Skeletal muscle satellite cell (primary cell): ENCODE data around the gene MAGI1.
A peak's percentile ranks its signal among the peaks of the same experiment; 100 is the strongest.
"Not testable (repeated sequence)": the region's sequence is repeated elsewhere in the genome, so short reads cannot be mapped to it uniquely, and the experiment has no call there.

Source experiments
- H3K27me3 ChIP-seq: 2 replicates; pipeline ENCODE4 v1.7.0; 2013; ENCODE audit warnings: low read length; ENCODE audit not compliant: control insufficient read depth, insufficient read depth
- H3K36me3 ChIP-seq: 2 replicates; pipeline ENCODE4 v1.7.0; 2013; ENCODE audit warnings: mild to moderate bottlenecking, control low read depth, low read length; ENCODE audit not compliant: insufficient read depth
- H3K4me1 ChIP-seq: 2 replicates; pipeline ENCODE4 v1.7.0; 2013; ENCODE audit warnings: low read length; ENCODE audit not compliant: control insufficient read depth, insufficient read depth
- H3K4me2 ChIP-seq: 2 replicates; pipeline ENCODE4 v1.7.0; 2013; ENCODE audit warnings: mild to moderate bottlenecking, low read length
- H3K4me3 ChIP-seq: 2 replicates; pipeline ENCODE4 v1.7.0; 2013; ENCODE audit warnings: low read length
- H3K9ac ChIP-seq: 2 replicates; pipeline ENCODE4 v1.7.0; 2013; ENCODE audit warnings: mild to moderate bottlenecking, low read depth, low read length, moderate library complexity
- H3K9me3 ChIP-seq: replicated peaks from 2 replicates; pipeline ENCODE4 v1.7.0; 2013; ENCODE audit warnings: mild to moderate bottlenecking, control low read depth, low read length

The MAGI1 gene

DNA sequence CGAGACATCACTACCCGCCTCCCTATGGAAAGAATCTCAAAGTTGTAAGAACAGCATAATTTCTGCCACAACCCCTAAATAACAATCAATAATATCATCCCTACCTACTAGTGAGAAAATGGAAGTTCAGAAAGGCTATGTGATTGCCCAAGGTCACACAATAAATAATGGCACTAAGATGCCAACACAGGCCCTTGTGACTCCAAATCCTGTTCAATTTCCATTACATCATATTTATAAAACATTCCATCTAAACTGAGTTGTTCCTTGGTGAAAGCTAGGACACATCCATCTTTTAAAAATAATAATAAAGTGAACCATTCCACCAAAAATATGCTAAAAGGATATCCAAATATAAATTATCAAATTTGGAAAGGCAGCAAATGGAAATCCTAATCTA, 144.6 kb downstream of the MAGI1 start:
- Histone ChIP-seq H3K36me3 (no peaks in the 10 kb centered on the region), H3K4me2 (no peak overlapping the region)

GRCh38 chr3:65893631-65894030, 145.1 kb downstream of the MAGI1 start:
- Histone ChIP-seq H3K4me1 (peaks cover 20% of the 10 kb centered on the region), H3K36me3 (no peaks in the 10 kb centered on the region), H3K9ac (no peak overlapping the region), H3K9me3 (no peaks in the 10 kb centered on the region), H3K27me3 (no peaks in the 10 kb centered on the region), H3K4me3 (no peak overlapping the region), H3K4me2 (no peak overlapping the region)

More for the DNA sequence above, 144.6 kb downstream of the MAGI1 start:
- Histone ChIP-seq H3K9ac (no peak overlapping the region), H3K4me1 (peaks cover 16% of the 10 kb centered on the region), H3K9me3 (no peaks in the 10 kb centered on the region), H3K27me3 (no peaks in the 10 kb centered on the region), H3K4me3 (no peak overlapping the region)

DNA sequence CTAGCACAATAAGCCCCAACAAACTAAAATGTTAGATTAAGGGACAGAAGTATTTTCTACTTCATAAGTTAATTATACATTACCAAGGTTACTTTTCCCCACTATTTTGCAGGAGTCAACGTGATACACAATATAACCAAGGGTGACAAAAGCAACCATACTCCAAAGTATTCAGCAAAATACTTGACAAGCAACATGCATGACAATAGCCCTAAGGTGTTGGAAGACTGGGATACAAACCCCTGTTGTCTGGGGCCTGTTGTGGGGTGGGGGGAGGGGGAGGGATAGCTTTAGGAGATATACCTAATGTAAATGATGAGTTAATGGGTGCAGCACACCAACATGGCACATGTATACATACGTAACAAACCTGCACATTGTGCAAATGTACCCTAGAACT, 147.2 kb downstream of the MAGI1 start:
- not testable (repeated sequence) for H3K4me3 ChIP-seq, H3K9ac ChIP-seq, H3K4me2 ChIP-seq, H3K9me3 ChIP-seq, H3K27me3 ChIP-seq, H3K36me3 ChIP-seq
- peaks cover 26% of the 10 kb centered on the region for H3K4me1 ChIP-seq

DNA sequence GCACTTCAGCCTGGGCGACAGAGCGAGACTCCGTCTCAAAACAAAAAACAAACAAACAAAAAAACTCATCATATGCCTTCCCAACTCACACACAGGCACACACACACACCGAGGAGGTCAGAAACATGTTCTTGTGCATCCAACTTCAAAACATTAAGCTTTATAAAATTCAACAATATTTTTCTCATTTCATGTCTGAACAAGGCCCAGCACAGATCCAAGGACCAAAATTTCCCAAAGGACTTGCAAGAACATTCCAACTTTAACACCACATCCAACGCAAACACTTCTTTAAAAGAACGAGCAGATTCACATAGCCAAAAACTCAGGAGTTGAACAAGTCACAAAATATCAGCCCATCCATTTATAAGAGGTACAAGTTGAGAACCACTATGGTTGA, 148.4 kb downstream of the MAGI1 start:
- no peak overlapping the region for H3K4me2 ChIP-seq
- no peaks in the 10 kb centered on the region for H3K9me3 ChIP-seq
- H3K4me3 ChIP-seq, result no peak overlapping the region
- H3K4me1 ChIP-seq, result peaks cover 26% of the 10 kb centered on the region
- no peaks in the 10 kb centered on the region for H3K36me3 ChIP-seq
- H3K27me3 ChIP-seq, result no peaks in the 10 kb centered on the region
- H3K9ac ChIP-seq, result no peak overlapping the region

- peak overlapping the region; percentile 11 for H3K4me3 ChIP-seq
- no peaks in the 10 kb centered on the region for H3K9me3 ChIP-seq
- peak overlapping the region; percentile 64 for H3K4me2 ChIP-seq
- H3K4me1 ChIP-seq, result peaks cover 26% of the 10 kb centered on the region
- no peaks in the 10 kb centered on the region for H3K27me3 ChIP-seq
- peak overlapping the region; percentile 49 for H3K9ac ChIP-seq
- no peaks in the 10 kb centered on the region for H3K36me3 ChIP-seq
These were observed 149.0 kb downstream of the MAGI1 start for GRCh38 chr3:65889707-65890099.

- peak overlapping the region; percentile 78 for H3K4me2 ChIP-seq
- H3K9ac ChIP-seq, result peak overlapping the region; percentile 64
- peak overlapping the region; percentile 47 for H3K4me3 ChIP-seq
- H3K4me1 ChIP-seq, result peaks cover 22% of the 10 kb centered on the region
- H3K9me3 ChIP-seq, result no peaks in the 10 kb centered on the region
- no peaks in the 10 kb centered on the region for H3K27me3 ChIP-seq
- H3K36me3 ChIP-seq, result no peaks in the 10 kb centered on the region
These were observed 149.6 kb downstream of the MAGI1 start for GRCh38 chr3:65888980-65889706.

DNA sequence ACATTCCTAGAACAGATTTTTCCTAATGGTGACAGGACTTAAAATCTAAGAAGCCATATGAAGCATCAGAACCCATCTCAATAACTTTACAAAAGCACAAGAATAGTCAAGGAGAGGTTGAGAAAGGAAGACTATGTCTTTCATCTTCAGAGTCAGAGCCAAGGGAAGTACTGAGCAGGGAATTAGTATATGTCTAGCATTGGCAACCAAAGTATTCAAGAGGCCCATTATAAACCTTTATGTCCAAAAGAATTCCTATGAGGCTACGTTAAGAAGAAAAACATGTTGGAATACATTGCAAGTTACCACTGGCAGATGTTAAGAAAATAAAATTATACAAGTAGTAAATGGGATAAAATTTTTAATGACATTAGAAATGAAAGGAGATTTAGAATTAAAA, 150.5 kb downstream of the MAGI1 start:
- Histone ChIP-seq H3K9me3 (no peaks in the 10 kb centered on the region), H3K4me1 (peaks cover 27% of the 10 kb centered on the region), H3K27me3 (no peaks in the 10 kb centered on the region), H3K36me3 (no peaks in the 10 kb centered on the region), H3K4me2 (no peak overlapping the region), H3K4me3 (no peak overlapping the region), H3K9ac (no peak overlapping the region)

DNA sequence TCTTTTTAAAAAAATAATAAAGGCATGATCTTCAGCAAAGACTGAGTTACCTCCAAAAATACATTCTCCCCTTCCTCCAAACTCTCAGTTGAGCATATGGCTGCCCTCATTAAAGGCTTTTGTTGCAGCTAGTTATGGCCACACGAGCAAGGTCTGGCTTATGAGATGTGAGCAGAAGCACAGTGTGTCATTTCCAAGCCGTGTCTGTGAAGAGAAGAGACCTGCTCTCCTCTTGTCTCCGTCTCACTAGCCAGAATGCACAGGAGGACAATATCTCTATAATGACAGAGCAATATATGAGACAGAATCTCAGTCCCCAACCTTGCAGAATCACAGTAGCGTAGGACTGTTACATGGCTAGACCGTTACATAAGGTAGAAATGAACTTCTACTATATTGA, 152.3 kb downstream of the MAGI1 start:
- Histone ChIP-seq H3K9ac (no peak overlapping the region), H3K9me3 (no peaks in the 10 kb centered on the region), H3K4me3 (no peak overlapping the region), H3K36me3 (no peaks in the 10 kb centered on the region), H3K4me1 (peaks cover 31% of the 10 kb centered on the region), H3K27me3 (no peaks in the 10 kb centered on the region), H3K4me2 (no peak overlapping the region)

- Histone ChIP-seq H3K4me3 (no peak overlapping the region), H3K36me3 (no peaks in the 10 kb centered on the region), H3K4me1 (peaks cover 24% of the 10 kb centered on the region), H3K9ac (no peak overlapping the region), H3K9me3 (no peaks in the 10 kb centered on the region), H3K4me2 (peak overlapping the region; percentile 57), H3K27me3 (no peaks in the 10 kb centered on the region)
These were observed 154.6 kb downstream of the MAGI1 start for GRCh38 chr3:65884071-65884470.

DNA sequence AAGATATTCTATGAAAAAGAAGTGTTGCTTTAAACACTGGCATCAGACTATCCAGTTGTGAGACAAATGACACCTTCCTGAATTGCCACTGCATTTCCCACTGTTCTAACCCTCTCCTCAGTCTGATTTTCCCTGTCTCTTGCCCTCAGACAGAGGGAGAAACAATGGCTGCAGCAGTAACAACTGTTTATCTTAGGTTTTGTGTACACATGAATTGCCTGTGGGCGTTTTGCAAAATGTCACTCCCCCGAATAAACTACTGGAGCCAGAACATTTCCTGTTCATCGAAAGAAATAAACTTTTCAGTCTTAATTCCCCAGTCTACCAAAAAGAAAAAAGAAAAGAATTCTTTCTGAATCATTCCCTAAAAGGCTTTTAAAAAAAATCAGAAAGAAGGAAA, 155.1 kb downstream of the MAGI1 start:
- no peaks in the 10 kb centered on the region for H3K36me3 ChIP-seq
- peaks cover 19% of the 10 kb centered on the region for H3K4me1 ChIP-seq
- no peak overlapping the region for H3K4me3 ChIP-seq
- H3K9ac ChIP-seq, result no peak overlapping the region
- peak overlapping the region; percentile 57 for H3K4me2 ChIP-seq
- H3K27me3 ChIP-seq, result no peaks in the 10 kb centered on the region
- H3K9me3 ChIP-seq, result no peaks in the 10 kb centered on the region

DNA sequence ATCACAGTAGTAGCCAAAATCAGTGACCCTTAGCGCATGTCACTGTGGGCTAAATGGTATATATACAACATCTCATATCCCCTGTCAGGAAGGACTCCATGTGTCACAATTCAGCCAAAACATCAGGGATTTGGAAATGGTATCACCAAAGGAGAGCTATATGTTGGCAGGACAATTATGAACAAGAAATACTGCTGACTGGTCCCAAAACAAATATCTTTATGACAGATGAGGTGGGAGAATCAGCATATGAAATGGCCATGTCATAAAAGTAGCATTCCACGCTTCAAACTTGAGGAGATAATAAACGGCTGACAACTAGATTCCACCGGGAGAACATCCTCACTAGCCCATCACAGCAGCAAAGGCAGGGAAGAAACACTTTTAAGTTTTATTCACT, 158.4 kb downstream of the MAGI1 start:
- no peaks in the 10 kb centered on the region for H3K36me3 ChIP-seq
- H3K4me1 ChIP-seq, result peaks cover 14% of the 10 kb centered on the region
- H3K4me2 ChIP-seq, result no peak overlapping the region
- H3K27me3 ChIP-seq, result no peaks in the 10 kb centered on the region
- no peak overlapping the region for H3K9ac ChIP-seq
- H3K9me3 ChIP-seq, result no peaks in the 10 kb centered on the region
- no peak overlapping the region for H3K4me3 ChIP-seq

GRCh38 chr3:65879372-65879771, 159.3 kb downstream of the MAGI1 start:
- Histone ChIP-seq H3K4me1 (peaks cover 14% of the 10 kb centered on the region), H3K4me2 (no peak overlapping the region), H3K4me3 (no peak overlapping the region), H3K9ac (no peak overlapping the region), H3K9me3 (no peaks in the 10 kb centered on the region), H3K27me3 (no peaks in the 10 kb centered on the region), H3K36me3 (no peaks in the 10 kb centered on the region)
